ENCODE measurements around the gene TCAP. TPM values are rescaled to one million over a fixed set of nuclear protein-coding genes. Genes with fewer than 3 reads are reported as not detected.

Gene TCAP
- total and polyA plus RNA-seq, 10 of the 15 experiments (the other 5 are each of a cell fraction or from before 2014, with no cell fraction given): 0.17 to 1.0 (median 0.36) TPM; not detected in 3

DNA sequence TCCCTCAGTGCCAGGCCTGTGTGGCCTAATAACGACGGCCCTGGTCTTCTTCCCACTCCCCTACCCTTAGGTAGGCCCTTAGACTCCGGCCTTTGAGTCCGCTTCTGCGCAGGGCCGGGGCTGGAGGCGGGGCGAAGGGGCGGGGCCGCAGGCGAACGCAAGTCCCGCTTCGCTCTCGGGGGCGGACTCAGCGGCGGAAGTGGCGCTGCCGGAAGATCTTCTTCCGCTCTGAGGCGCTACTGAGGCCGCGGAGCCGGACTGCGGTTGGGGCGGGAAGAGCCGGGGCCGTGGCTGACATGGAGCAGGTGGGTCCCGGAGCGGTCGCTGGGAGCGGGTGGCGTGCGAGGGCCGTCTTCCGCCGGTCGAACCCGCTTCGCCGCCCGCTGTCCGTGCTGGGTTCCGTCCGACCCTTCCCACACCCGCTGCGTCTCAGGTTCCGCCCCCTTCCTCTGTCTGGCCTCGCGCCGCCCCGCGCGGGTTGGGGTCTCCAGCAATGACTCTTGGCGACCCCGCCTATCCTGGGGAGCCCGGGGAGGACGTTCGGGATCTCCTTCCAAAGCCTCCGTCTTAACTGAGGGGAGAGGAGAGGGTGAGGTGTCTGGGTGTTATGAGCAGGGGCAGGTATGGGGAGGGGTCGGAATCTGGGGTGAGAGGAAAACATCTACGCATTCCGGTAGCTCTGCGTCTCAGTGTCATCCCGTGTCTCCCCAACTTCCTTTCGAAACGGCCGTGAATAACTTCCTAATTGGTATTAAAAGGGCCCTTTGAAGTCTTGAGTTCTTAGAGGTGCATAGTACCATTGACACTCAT, 28.0 kb upstream of the TCAP start, which contains the start of gene STARD3 (continued):
- no peak for TF ChIP-seq E2F4 (IDR thresholded peaks at IDR 0.05; ENCODE audit: low read depth, low read length)
- no peak for TF ChIP-seq FOS (IDR thresholded peaks at IDR 0.05; ENCODE audit: borderline replicate concordance, extremely low read depth, insufficient read length)
- TF ChIP-seq ZNF24 (IDR thresholded peaks at IDR 0.05): no peak
- peak; percentile 45 for TF ChIP-seq SP1 (IDR thresholded peaks at IDR 0.05; ENCODE audit: low read depth, low read length)
- no peak for TF ChIP-seq FOXM1 (IDR thresholded peaks at IDR 0.05; ENCODE audit: low read depth, low read length)
- no peak for TF ChIP-seq SIN3A (IDR thresholded peaks at IDR 0.05; ENCODE audit: low read depth, low read length)
- no peak; the same call in 1 of the 2 replicates for TF ChIP-seq BACH1 (IDR thresholded peaks at IDR 0.05; ENCODE audit: borderline replicate concordance)
- TF ChIP-seq, protein P1, sequence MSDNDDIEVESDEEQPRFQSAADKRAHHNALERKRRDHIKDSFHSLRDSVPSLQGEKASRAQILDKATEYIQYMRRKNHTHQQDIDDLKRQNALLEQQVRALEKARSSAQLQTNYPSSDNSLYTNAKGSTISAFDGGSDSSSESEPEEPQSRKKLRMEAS (IDR thresholded peaks at IDR 0.05; ENCODE audit: low read depth, low read length): no peak
- peak; percentile 10 for TF ChIP-seq BCL3 (IDR thresholded peaks at IDR 0.05; ENCODE audit: borderline replicate concordance, insufficient read depth, low read depth, low read length, poor library complexity, severe bottlenecking)
- peak; percentile 34; the same call in 1 of the 2 replicates for TF ChIP-seq ZSCAN29 (IDR thresholded peaks at IDR 0.05)
- no peak for TF ChIP-seq ZBTB33 (IDR thresholded peaks at IDR 0.05)
- peak; percentile 47 for TF ChIP-seq NRF1 (conservative IDR thresholded peaks at IDR 0.05; ENCODE audit: low read depth, low read length)
- TF ChIP-seq, protein P2, sequence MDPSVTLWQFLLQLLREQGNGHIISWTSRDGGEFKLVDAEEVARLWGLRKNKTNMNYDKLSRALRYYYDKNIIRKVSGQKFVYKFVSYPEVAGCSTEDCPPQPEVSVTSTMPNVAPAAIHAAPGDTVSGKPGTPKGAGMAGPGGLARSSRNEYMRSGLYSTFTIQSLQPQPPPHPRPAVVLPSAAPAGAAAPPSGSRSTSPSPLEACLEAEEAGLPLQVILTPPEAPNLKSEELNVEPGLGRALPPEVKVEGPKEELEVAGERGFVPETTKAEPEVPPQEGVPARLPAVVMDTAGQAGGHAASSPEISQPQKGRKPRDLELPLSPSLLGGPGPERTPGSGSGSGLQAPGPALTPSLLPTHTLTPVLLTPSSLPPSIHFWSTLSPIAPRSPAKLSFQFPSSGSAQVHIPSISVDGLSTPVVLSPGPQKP (IDR thresholded peaks at IDR 0.05; ENCODE audit: low read depth, low read length): peak; percentile 72
- no peak for TF ChIP-seq PAX5 (IDR thresholded peaks at IDR 0.05; ENCODE audit: borderline replicate concordance, low read depth, low read length)
- no peak for TF ChIP-seq MYC (IDR thresholded peaks at IDR 0.05; ENCODE audit: insufficient read depth, insufficient read length, insufficient replicate concordance, low read length, severe bottlenecking)
- peak; percentile 36 for TF ChIP-seq MEF2B (IDR thresholded peaks at IDR 0.05; ENCODE audit: partially characterized antibody, poor library complexity, severe bottlenecking)
- TF ChIP-seq ZBTB11 (CRISPR knock-in tag; IDR thresholded peaks at IDR 0.05): peak; percentile 90
